Karpas-422 (cell line): ENCODE data around the gene NAGS. TPM values are rescaled to one million over a fixed set of nuclear protein-coding genes. Genes with fewer than 3 reads are reported as not detected.
A peak's percentile ranks its signal among the peaks of the same experiment; 100 is the strongest.
"Not testable (repeated sequence)": the region's sequence is repeated elsewhere in the genome, so short reads cannot be mapped to it uniquely, and the experiment has no call there.

Experiments
- DNase-seq: peaks from one replicate; pipeline ENCODE4 v3.0.0-alpha.2; 2015
- H2AFZ ChIP-seq: fragments of 200-600 bp; sonication (generic); 2 replicates; pipeline ENCODE4 v1.6.1; 2014; ENCODE audit warnings: antibody characterized with exemption, low read length, mixed read lengths
- H3K27ac ChIP-seq: fragments of 200-600 bp; sonication (generic); 2 replicates; pipeline ENCODE4 v1.5.1; 2014; ENCODE audit warnings: mild to moderate bottlenecking, low read length, moderate library complexity
- H3K27me3 ChIP-seq: fragments of 200-600 bp; sonication (generic); 2 replicates; pipeline ENCODE4 v1.6.1; 2014; ENCODE audit warnings: low read length, mixed read lengths
- H3K36me3 ChIP-seq: fragments of 200-600 bp; sonication (generic); 2 replicates; pipeline ENCODE4 v1.6.1; 2014; ENCODE audit warnings: low read length, mixed read lengths; ENCODE audit not compliant: insufficient read depth
- H3K4me1 ChIP-seq: fragments of 200-600 bp; sonication (generic); 2 replicates; pipeline ENCODE4 v1.6.1; 2014; ENCODE audit warnings: mild to moderate bottlenecking, low read length, mixed read lengths
- H3K4me2 ChIP-seq: fragments of 200-600 bp; sonication (generic); 2 replicates; pipeline ENCODE4 v1.6.1; 2014; ENCODE audit warnings: low read length, low read depth, mild to moderate bottlenecking; ENCODE audit not compliant: poor library complexity, severe bottlenecking
- H3K4me3 ChIP-seq: fragments of 200-600 bp; sonication (generic); 2 replicates; pipeline ENCODE4 v1.5.1; 2014; ENCODE audit warnings: mild to moderate bottlenecking, antibody characterized with exemption, low read length, mixed read lengths
- H3K79me2 ChIP-seq: fragments of 200-600 bp; sonication (generic); 2 replicates; pipeline ENCODE4 v1.6.1; 2014; ENCODE audit warnings: mild to moderate bottlenecking, low read length, mixed read lengths
- H3K9ac ChIP-seq: fragments of 200-600 bp; sonication (generic); 2 replicates; pipeline ENCODE4 v1.6.0; 2014; ENCODE audit warnings: low read length
- H3K9me2 ChIP-seq: fragments of 200-600 bp; sonication (generic), shearing (Covaris generic); replicated peaks from 2 replicates; pipeline ENCODE4 v1.6.0; 2014; ENCODE audit warnings: mild to moderate bottlenecking, low read length, moderate library complexity; ENCODE audit not compliant: insufficient read depth
- H3K9me3 ChIP-seq: fragments of 300-700, 200-600 bp; sonication (generic); 2 replicates; pipeline ENCODE4 v1.6.1; 2014; ENCODE audit warnings: low read length, mixed read lengths
- H4K20me1 ChIP-seq: fragments of 200-600 bp; sonication (generic); 2 replicates; pipeline ENCODE4 v1.6.1; 2014; ENCODE audit warnings: mild to moderate bottlenecking, antibody characterized with exemption, low read length, low read depth; ENCODE audit not compliant: insufficient read depth
- total RNA-seq: library from RNA; depleted of rRNA; stranded (reverse); fragments of >200 nt; shearing (Covaris generic); gene quantifications from 2 replicates; pipeline ENCODE4 v1.2.3, GENCODE V29; 2014; ENCODE audit warnings: low replicate concordance

Gene NAGS
- total RNA-seq, 1 experiment from 2014 or later: 4.3 TPM

- H3K79me2 ChIP-seq: peaks cover 12% of the 10 kb centered on the region
- H2AFZ ChIP-seq: peak within 1 kb of the TSS; percentile 92
- peak within 1 kb of the TSS; percentile 90 for H3K4me2 ChIP-seq
- peak within 1 kb of the TSS; percentile 38; the same call in 1 of the 2 replicates for H3K27ac ChIP-seq
- peak; percentile 97 for DNase-seq
- no peaks in the 10 kb centered on the region for H3K9me3 ChIP-seq
- H3K4me1 ChIP-seq: peaks cover 13% of the 10 kb centered on the region
- H3K36me3 ChIP-seq: no peaks in the 10 kb centered on the region
- H3K4me3 ChIP-seq: peak within 1 kb of the TSS; percentile 96
- H4K20me1 ChIP-seq: no peaks in the 10 kb centered on the region
- H3K9me2 ChIP-seq: no peaks in the 10 kb centered on the region
- H3K27me3 ChIP-seq: no peaks in the 10 kb centered on the region
- H3K9ac ChIP-seq: peak within 1 kb of the TSS; percentile 92
Measured at GRCh38 chr17:44014437-44015172, 10.2 kb downstream of the NAGS start, which contains the start of gene TMEM101. Gene TMEM101 (minus strand): TSS chr17:44014963. CDS start chr17:44014952, 11 bp downstream.

- not testable (repeated sequence) for H2AFZ ChIP-seq, H3K4me2 ChIP-seq, H3K27ac ChIP-seq, H3K9me3 ChIP-seq, H3K4me1 ChIP-seq, H3K4me3 ChIP-seq, H3K9me2 ChIP-seq, H3K9ac ChIP-seq, DNase-seq, H4K20me1 ChIP-seq, H3K36me3 ChIP-seq, H3K27me3 ChIP-seq, H3K79me2 ChIP-seq
Measured at GRCh38 chr17:44021227-44021626, 16.8 kb downstream of the NAGS start.

- Histone ChIP-seq H3K4me1 (no peaks in the 10 kb centered on the region), H3K36me3 (peaks cover 6% of the 10 kb centered on the region; the same call in 1 of the 2 replicates), H3K9me3 (no peaks in the 10 kb centered on the region), H3K27ac (no peak overlapping the region), H2AFZ (no peak overlapping the region), H4K20me1 (0 out of 2 replicates have a peak, but pooled peaks cover 4% of the 10 kb centered on the region), H3K9ac (no peak overlapping the region), H3K9me2 (no peaks in the 10 kb centered on the region), H3K4me2 (no peak overlapping the region), H3K4me3 (no peak overlapping the region), H3K79me2 (no peaks in the 10 kb centered on the region), H3K27me3 (no peaks in the 10 kb centered on the region)
- DNase-seq: no peak
Measured at GRCh38 chr17:44022246-44022645, 17.8 kb downstream of the NAGS start.

- H3K36me3 ChIP-seq: peaks cover 6% of the 10 kb centered on the region; the same call in 1 of the 2 replicates
- no peak overlapping the region for H3K4me2 ChIP-seq
- no peak overlapping the region for H3K9ac ChIP-seq
- no peak overlapping the region for H3K4me3 ChIP-seq
- H2AFZ ChIP-seq: no peak overlapping the region
- no peaks in the 10 kb centered on the region for H3K27me3 ChIP-seq
- DNase-seq: no peak
- H3K27ac ChIP-seq: no peak overlapping the region
- no peaks in the 10 kb centered on the region for H3K9me3 ChIP-seq
- no peaks in the 10 kb centered on the region for H3K4me1 ChIP-seq
- H4K20me1 ChIP-seq: 0 out of 2 replicates have a peak, but pooled peaks cover 4% of the 10 kb centered on the region
- H3K9me2 ChIP-seq: no peaks in the 10 kb centered on the region
- H3K79me2 ChIP-seq: no peaks in the 10 kb centered on the region
Measured at GRCh38 chr17:44023545-44024270, 19.3 kb downstream of the NAGS start.

GRCh38 chr17:44024271-44024663 is 19.8 kb downstream of the NAGS start:
- 0 out of 2 replicates have a peak, but pooled peaks cover 4% of the 10 kb centered on the region for H4K20me1 ChIP-seq
- H3K79me2 ChIP-seq: no peaks in the 10 kb centered on the region
- no peak overlapping the region for H2AFZ ChIP-seq
- no peaks in the 10 kb centered on the region for H3K9me3 ChIP-seq
- H3K9ac ChIP-seq: no peak overlapping the region
- no peak overlapping the region for H3K4me3 ChIP-seq
- no peak for DNase-seq
- no peaks in the 10 kb centered on the region for H3K9me2 ChIP-seq
- H3K4me2 ChIP-seq: no peak overlapping the region
- H3K27ac ChIP-seq: no peak overlapping the region
- H3K36me3 ChIP-seq: peaks cover 6% of the 10 kb centered on the region; the same call in 1 of the 2 replicates
- no peaks in the 10 kb centered on the region for H3K4me1 ChIP-seq
- H3K27me3 ChIP-seq: no peaks in the 10 kb centered on the region

GRCh38 chr17:44024853-44025252 is 20.4 kb downstream of the NAGS start:
- Histone ChIP-seq H3K79me2 (no peaks in the 10 kb centered on the region), H3K9me2 (no peaks in the 10 kb centered on the region), H3K4me1 (no peaks in the 10 kb centered on the region), H3K4me2 (no peak overlapping the region), H3K4me3 (no peak overlapping the region), H3K27me3 (no peaks in the 10 kb centered on the region), H3K9ac (no peak overlapping the region), H2AFZ (no peak overlapping the region), H3K9me3 (no peaks in the 10 kb centered on the region), H3K27ac (no peak overlapping the region), H4K20me1 (0 out of 2 replicates have a peak, but pooled peaks cover 4% of the 10 kb centered on the region), H3K36me3 (peaks cover 6% of the 10 kb centered on the region; the same call in 1 of the 2 replicates)
- DNase-seq: no peak

- H3K4me3 ChIP-seq: no peak overlapping the region
- no peak for DNase-seq
- H3K27ac ChIP-seq: no peak overlapping the region
Measured at GRCh38 chr17:44029736-44030135, 25.3 kb downstream of the NAGS start.

GRCh38 chr17:44030482-44030881 is 26.1 kb downstream of the NAGS start:
- Histone ChIP-seq H3K27ac (no peak overlapping the region), H3K4me3 (no peak overlapping the region), H2AFZ (no peak overlapping the region), H3K27me3 (no peaks in the 10 kb centered on the region), H3K9ac (no peak overlapping the region), H3K9me2 (no peaks in the 10 kb centered on the region), H3K79me2 (no peaks in the 10 kb centered on the region), H3K36me3 (peaks cover 17% of the 10 kb centered on the region), H4K20me1 (no peaks in the 10 kb centered on the region), H3K4me2 (no peak overlapping the region), H3K9me3 (no peaks in the 10 kb centered on the region), H3K4me1 (no peaks in the 10 kb centered on the region)
- no peak for DNase-seq

More at GRCh38 chr17:44029736-44030135, 25.3 kb downstream of the NAGS start:
- Histone ChIP-seq H3K27me3 (no peaks in the 10 kb centered on the region), H4K20me1 (no peaks in the 10 kb centered on the region), H3K4me2 (no peak overlapping the region), H3K9me3 (no peaks in the 10 kb centered on the region), H3K9ac (no peak overlapping the region), H3K4me1 (no peaks in the 10 kb centered on the region), H3K79me2 (no peaks in the 10 kb centered on the region), H2AFZ (no peak overlapping the region), H3K9me2 (no peaks in the 10 kb centered on the region), H3K36me3 (peaks cover 17% of the 10 kb centered on the region)
